ENCODE results near the gene CDK19.
"Not testable (repeated sequence)": the region's sequence is repeated elsewhere in the genome, so short reads cannot be mapped to it uniquely, and the experiment has no call there.

Gene CDK19

GRCh38 chr6:110617057-110617456 lies 198.2 kb downstream of the CDK19 start:
- no peak for DNase-seq

GRCh38 chr6:110615722-110616121 lies 199.5 kb downstream of the CDK19 start:
- no peak for DNase-seq

DNA sequence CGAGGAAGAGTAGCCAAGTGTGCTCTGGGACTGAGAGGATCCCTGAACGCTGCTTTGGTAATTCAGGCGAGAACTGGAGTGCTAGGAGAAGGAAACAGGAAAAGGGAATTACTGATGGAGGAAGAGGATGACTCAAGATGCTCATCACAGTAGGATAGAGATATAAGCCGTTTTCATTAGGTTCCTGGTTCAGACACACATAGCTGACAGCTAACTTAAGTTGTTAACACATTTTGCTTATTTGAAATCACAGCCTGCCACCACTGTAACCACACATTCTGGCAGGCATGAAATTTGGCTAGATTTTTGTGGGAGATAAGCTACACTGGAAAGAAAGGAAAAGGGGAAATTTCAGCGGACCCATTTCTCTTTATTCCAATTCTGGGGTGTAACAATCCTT lies 200.7 kb downstream of the CDK19 start:
- no peak for DNase-seq

DNA sequence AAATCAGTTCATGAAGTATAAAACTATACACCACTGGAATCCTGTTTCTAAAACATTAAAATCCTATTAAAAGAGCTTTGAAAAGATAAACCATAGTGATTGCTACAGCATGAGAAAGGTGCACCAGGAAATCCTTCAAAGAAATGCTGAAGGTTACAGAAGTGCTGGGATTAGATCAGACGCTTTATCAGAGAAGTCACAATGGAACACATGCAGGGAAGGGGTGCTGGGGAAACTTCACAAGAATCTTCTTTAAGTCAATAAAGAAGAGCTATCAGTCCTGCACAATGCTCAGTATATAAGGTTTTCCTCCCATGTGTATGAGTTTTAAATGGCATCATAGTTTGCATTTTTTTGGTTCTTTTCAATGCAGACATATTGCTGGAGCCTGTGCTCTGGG lies 201.2 kb downstream of the CDK19 start:
- DNase-seq = no peak

GRCh38 chr6:110613356-110613755 lies 201.9 kb downstream of the CDK19 start:
- DNase-seq = no peak

DNA sequence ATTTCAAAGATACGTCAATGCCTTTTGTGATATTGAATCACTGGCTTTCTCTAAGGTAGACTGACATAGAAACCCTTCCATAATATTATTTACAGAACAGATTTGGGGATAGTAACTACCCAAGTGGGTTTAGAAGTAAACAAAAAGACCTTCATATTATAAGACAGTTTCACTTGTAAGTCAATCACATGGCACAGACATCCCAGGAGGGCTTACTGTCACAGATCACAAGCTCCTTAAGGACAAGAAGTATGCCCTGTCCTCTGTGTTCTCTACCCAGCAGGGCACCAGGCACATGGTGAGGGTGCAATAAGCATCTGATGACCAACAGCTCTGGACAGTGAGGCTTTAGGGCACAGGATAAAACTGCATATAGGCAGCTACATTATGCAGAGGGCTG lies 203.0 kb downstream of the CDK19 start:
- no peak for DNase-seq

GRCh38 chr6:110609101-110609500 lies 206.2 kb downstream of the CDK19 start:
- DNase-seq = no peak

- no peak for DNase-seq
Measured at GRCh38 chr6:110608151-110608550, 207.1 kb downstream of the CDK19 start.

DNA sequence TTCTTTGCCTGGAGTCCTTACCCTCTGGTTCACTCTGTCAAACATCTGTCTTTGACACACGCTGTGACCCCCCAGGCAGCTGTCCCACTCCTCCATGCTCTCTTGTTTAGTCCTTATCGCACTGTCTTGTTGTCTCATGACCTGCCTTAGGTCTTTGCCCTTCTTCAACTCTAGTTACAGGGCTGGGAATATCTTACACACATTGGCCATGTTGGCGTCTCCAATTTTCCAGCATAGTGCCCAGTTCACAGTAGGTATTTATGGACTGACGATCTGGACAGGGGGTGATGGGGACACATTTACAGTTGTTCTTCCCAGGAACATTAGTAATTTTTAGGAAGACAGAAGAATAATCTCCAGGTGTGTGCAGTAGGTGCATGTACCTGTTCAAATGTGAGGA lies 209.1 kb downstream of the CDK19 start:
- no peak for DNase-seq

GRCh38 chr6:110600640-110601039 lies 214.6 kb downstream of the CDK19 start:
- DNase-seq = not testable (repeated sequence)

DNA sequence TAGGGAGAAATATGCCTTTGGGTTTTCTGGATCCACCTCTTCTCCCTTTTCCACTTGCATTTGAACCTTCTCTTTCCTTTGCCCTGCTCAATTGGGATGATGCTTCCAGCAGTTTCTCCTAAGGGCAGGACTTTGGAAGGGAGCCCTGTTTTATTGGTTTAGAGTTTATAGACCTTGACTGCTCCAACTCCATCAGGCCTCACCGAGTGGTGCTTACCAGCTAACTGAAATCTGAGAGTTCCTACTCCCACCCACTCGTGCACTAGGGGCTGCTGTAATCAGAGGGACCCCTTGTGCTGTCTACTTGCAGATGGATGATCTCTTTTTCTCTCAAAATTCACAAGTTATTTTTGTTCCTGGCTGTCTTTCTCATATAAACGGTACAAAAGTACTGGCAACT lies 217.5 kb downstream of the CDK19 start:
- DNase-seq = no peak

- no peak for DNase-seq
Measured at GRCh38 chr6:110596354-110596753, 218.9 kb downstream of the CDK19 start.

GRCh38 chr6:110595112-110595511 lies 220.2 kb downstream of the CDK19 start:
- DNase-seq = no peak

DNA sequence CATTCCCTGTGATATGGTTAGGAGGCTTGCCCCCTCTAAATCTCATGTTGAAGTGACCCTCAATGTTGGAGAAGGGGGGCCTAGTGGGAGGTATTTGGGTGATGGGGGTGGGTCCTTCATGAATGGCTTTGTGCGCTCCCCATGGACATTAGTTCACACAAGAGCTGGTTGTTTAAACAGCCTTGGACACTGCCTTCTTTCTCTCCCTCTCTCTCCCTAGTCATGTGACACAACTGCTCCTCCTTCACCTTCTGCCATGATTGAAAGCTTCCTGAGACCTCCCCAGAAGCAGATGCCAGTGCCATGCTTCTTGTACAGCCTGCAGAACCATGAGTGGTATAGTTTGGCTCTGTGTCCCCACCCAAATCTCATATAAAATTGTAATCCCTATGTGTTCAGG lies 221.6 kb downstream of the CDK19 start:
- no peak for DNase-seq

DNA sequence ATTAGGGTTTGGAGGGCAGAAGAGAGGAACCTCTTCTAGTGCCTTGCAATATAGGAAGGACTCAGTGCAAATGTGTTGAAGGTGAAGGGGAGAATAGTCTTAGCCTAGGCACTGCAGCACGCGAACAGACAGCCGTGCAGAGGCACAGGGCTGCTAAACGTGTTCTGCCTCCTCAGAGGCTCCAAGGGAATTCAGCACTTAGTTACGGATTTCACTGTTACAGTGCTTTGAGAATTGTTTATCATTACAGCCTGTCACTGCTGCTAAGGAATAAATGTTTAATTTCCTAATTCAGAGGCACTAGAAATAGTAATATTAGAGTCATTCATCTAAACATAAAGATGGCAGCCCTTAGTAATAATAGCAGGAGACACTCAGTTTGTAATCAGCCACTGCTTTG lies 222.5 kb downstream of the CDK19 start:
- DNase-seq = no peak

DNA sequence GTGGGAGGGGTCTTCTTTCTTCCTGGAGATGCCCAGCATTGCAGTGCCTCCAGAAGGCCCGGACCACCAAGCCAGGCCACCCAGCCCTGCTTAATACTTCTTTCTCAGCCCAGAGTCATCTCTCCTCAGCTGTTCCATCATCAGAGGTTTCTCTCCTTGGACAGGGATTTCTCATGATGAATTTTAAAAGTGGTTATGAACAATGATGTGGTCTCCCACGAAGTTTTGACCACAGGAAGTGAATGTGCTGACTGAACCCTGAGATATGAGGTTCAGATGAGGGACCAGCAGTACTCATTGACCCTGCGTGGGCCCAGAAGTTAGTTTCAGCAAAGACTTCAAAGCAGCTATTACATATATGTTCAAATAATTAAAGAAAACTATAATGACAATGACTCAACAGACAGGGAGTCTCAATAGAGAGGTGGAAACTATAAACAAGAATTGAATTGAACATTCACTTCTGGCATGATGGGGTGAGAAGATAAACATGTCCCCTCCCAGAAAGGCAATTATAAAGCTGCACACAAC lies 224.4 kb downstream of the CDK19 start:
- no peak for DNase-seq

DNA sequence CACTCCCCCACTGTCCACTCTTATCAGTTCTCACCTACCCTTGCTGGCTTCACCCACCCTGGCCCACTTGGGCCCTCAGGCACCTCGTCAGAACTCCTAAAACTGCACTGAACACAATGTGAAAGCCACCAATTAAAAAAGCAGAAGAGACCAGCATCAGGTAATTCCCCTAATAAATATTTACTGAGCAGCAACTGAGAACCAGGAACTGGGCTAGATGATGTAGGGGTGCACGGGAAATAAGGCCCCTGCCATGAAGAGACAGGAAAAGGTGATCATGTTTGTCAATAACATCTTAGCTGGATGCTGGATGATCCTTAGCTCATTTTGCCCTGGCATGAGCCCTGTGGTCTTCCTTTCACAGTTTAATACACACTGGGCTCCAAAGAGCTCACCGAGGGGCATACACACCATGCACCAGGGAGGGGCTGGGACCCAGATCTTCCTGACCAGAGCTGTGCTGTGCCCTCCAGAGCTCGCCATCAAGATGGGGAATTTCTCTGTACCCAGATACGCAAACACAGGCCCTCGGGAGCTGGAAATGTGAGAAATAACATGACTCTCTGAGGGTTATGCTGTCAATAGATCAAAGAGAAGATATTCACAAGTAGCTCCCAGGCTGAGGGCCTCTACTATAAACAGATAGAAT lies 225.3 kb downstream of the CDK19 start:
- no peak for DNase-seq

DNA sequence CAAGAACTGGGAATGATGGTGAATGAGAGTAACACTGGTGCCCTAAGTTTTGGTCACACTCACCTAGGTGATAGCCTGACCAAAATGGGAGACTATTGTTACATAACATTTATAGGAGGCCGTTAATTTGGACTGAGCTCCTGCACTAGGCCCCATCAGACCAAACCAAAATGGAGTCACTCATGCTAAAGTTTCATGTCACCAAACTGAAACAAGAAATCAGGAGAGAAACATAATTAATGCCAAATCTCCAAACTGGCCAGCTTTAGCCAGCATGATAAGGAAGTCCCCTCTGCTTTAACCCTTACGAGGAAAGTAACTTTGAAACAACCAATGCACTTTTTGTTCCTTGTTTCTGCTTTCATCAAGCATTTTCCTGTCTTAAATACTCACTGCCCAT lies 227.9 kb downstream of the CDK19 start:
- DNase-seq = no peak

DNA sequence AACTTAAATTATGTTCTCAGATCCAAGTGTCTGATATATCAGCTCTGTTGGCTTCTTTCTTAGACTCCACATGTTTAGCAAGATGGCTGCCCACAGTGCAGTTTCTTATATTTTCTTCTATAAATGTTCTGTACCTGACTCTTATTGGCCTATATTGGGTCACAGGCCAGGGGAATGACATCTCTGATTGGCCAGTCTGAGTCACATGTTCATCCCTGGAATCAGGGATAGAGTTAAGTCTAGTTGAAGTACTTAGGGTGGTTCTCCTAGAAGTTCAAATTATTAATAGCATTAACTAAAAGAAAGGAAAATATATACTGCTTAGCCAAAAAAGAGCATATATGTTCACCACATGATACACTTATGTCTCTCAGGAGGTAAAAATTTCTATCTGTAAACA lies 233.6 kb downstream of the CDK19 start:
- no peak for DNase-seq

- DNase-seq = not testable (repeated sequence)
Measured at GRCh38 chr6:110577596-110578167, 237.6 kb downstream of the CDK19 start.

DNA sequence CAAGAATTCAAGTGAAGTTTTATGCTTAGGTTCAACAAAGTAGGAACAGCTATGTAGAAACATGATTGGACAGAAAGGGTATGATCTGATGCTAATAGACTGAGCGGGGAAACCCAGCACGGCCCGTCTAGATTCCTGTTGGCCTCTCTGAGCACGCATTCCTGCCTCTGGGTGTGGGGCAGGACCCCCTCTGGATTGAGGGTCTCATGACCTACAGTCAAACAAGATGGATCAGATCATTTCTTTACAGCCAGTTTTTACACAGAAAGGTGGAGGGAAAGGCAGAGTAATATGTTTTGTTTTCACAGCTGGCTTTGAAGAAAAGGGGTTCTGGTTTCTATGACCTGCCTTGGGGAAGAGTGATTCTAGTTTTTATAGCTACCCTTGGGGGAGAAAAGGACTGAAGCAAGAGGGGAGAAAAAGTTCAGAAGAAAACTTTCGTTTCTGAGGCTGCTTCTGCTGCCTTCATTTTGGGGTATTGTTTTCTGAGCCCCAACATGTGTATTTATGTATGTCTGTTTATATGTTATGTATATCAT lies 239.3 kb downstream of the CDK19 start:
- DNase-seq = no peak

DNA sequence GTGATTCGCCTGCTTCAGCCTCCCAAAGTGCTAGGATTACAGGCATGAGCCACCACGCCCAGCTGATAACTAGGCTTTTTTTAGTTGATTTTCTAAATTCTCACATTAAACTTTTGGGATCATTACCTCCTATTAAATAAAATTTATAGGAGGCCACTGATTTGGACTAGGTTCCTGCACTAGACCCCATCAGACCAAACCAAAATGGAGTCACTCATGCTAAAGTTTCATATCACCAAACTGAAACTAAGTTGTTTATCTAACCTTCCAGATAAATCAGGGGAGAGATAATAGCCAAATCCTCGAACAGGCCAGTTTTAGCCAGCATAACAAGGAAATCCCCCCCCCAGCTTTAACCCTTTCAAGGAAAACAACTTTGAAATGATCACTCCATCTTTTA lies 240.5 kb downstream of the CDK19 start:
- no peak for DNase-seq

DNA sequence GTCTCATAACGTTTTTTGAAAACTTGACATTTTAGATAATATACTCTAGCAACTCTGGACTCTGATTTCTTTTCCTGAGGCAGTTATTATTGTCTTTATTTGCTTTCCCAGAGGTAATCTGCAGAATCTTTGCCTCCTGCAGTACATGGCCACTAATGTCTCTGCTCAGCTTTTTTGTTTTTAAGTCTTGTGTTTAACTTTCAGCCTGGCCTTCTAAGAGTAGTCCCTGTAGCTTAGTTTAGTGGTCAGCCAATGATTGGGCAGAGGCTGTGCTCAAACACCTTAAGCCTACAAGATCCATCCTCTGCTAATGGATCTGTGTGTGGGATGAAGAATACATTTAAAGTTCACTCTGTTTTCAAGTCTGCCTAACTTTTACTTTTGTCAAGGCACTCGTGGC lies 241.7 kb downstream of the CDK19 start:
- DNase-seq = no peak

DNA sequence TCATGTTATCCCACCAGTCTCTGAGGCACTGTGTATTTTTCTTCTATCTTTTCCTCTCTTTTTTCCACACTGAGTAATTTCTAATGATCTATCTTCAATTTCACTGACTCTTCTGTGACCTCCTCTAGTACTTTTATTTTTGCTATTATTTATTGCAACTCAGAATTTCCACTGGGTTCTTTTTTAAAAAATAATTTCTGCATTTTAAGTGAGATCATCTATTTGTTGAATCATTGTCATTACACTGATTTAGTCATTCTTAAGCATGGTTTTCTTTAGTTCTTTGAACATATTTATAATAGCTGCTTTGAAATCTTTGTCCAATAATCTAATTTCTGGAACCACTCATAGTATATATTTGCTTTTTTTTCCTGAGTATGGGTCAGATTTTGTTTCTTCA lies 242.1 kb downstream of the CDK19 start:
- DNase-seq = no peak
